ENCODE data around the gene SH2D2A. TPM values are rescaled to one million over a fixed set of nuclear protein-coding genes. Genes with fewer than 3 reads are reported as not detected.

Gene SH2D2A
- total RNA-seq = under 1 TPM; 0.37 to 0.82 (median 0.60) TPM
- under 1 TPM in 2 of 3 donors, not detected in 1; 0.25 to 0.26 TPM for polyA plus RNA-seq
- long read RNA-seq, donor 1, partial matches to known transcripts = 0 of 2 reads
- long read RNA-seq, donor 1, other reads (novel, unspliced or antisense) = 0 of 2 reads
- long read RNA-seq, donor 2 = 0 reads

GRCh38 chr1:156816561-156817328 is at the start of gene SH2D2A:
SH2D2A (minus strand) TSS chr1:156816848; CDS start chr1:156816708, 140 bp downstream.
- intact Hi-C loops (cut with DNase I) = no loop called here
- TF ChIP-seq CTCF (IDR thresholded peaks at IDR 0.05) = no peak
- ATAC-seq (peak in 2 of 4 donors; percentile 26 to 27), DNase-seq (peak in 1 of 2 donors; percentile 73)
- peak within 1 kb of the TSS; percentile 41 for H3K4me3 ChIP-seq
- 49 to 56% (median 52%) methylated on average over 10 of the region's 10 CpGs for WGBS, 3 donors
- H3K9me3 ChIP-seq = no peaks in the 10 kb centered on the region
- H3K4me1 ChIP-seq = peaks cover 7% of the 10 kb centered on the region
- peaks cover 0 to 4% (median 3%) of the 10 kb centered on the region in 3 donors for H3K27me3 ChIP-seq (ENCODE audit: insufficient read depth in 3 of 3, low read length in 2 of 3)
- H3K27ac ChIP-seq = peak within 1 kb of the TSS; percentile 21
- H3K36me3 ChIP-seq (ENCODE audit: insufficient read depth in 1 of 2, low read depth in 1 of 2) = no peaks in the 10 kb centered on the region

- no peak for TF ChIP-seq CTCF (IDR thresholded peaks at IDR 0.05)
- intact Hi-C loops (cut with DNase I) = no loop called here
- H3K27me3 ChIP-seq (ENCODE audit: insufficient read depth in 3 of 3, low read length in 2 of 3) = peaks cover 0 to 34% (median 9%) of the 10 kb centered on the region in 3 donors
Observed at GRCh38 chr1:156865865-156866248, 49.2 kb upstream of the SH2D2A start.

GRCh38 chr1:156865258-156865657 is 48.6 kb upstream of the SH2D2A start:
- intact Hi-C loops (cut with DNase I) = no loop called here
- 82 to 85% (median 83%) methylated on average over 9 of the region's 9 CpGs for WGBS, 3 donors
- Histone ChIP-seq H3K9me3 (no peaks in the 10 kb centered on the region), H3K27ac (no peak overlapping the region), H3K4me3 (no peak overlapping the region), H3K36me3 (ENCODE audit: insufficient read depth in 1 of 2, low read depth in 1 of 2) (no peaks in the 10 kb centered on the region), H3K27me3 (ENCODE audit: insufficient read depth in 3 of 3, low read length in 2 of 3) (peaks cover 0 to 40% (median 13%) of the 10 kb centered on the region in 3 donors), H3K4me1 (peaks cover 2% of the 10 kb centered on the region)
- TF ChIP-seq CTCF (IDR thresholded peaks at IDR 0.05) = no peak
- DNase-seq (no peak), ATAC-seq (no peak)

More at GRCh38 chr1:156865865-156866248, 49.2 kb upstream of the SH2D2A start:
- H3K27ac ChIP-seq = no peak overlapping the region
- no peaks in the 10 kb centered on the region for H3K9me3 ChIP-seq
- ATAC-seq = no peak
- DNase-seq = no peak
- H3K36me3 ChIP-seq (ENCODE audit: insufficient read depth in 1 of 2, low read depth in 1 of 2) = no peaks in the 10 kb centered on the region
- no peak overlapping the region for H3K4me3 ChIP-seq
- H3K4me1 ChIP-seq = no peaks in the 10 kb centered on the region
- WGBS, 3 donors = 77 to 92% (median 80%) methylated on average over 4 of the region's 4 CpGs

- intact Hi-C loops (cut with DNase I) = no loop called here
- ATAC-seq (no peak), DNase-seq (no peak)
- no peaks in the 10 kb centered on the region for H3K36me3 ChIP-seq (ENCODE audit: insufficient read depth in 1 of 2, low read depth in 1 of 2)
- H3K4me1 ChIP-seq = peaks cover 7% of the 10 kb centered on the region
- H3K4me3 ChIP-seq = no peak overlapping the region
- H3K27ac ChIP-seq = no peak overlapping the region
- WGBS, 3 donors = 81 to 91% (median 88%) methylated on average over 2 to 4 of the region's 4 CpGs
- no peak for TF ChIP-seq CTCF (IDR thresholded peaks at IDR 0.05)
- peaks cover 0 to 45% (median 14%) of the 10 kb centered on the region in 3 donors for H3K27me3 ChIP-seq (ENCODE audit: insufficient read depth in 3 of 3, low read length in 2 of 3)
- no peaks in the 10 kb centered on the region for H3K9me3 ChIP-seq
Observed at GRCh38 chr1:156864796-156865195, 48.1 kb upstream of the SH2D2A start.

Data from psoas muscle (tissue), 8 donors.